GM21717 (cell line): Measurements from ENCODE around the gene OGDH.
"Not testable (repeated sequence)": the region's sequence is repeated elsewhere in the genome, so short reads cannot be mapped to it uniquely, and the experiment has no call there.

ENCODE experiments used
- ATAC-seq: cut with Tn5 transposase; IDR thresholded peaks from one replicate; pipeline ENCODE4 v1.9.1; 2021; ENCODE audit warnings: mild to moderate bottlenecking, moderate library complexity; ENCODE audit not compliant: unreplicated experiment

Gene OGDH

DNA sequence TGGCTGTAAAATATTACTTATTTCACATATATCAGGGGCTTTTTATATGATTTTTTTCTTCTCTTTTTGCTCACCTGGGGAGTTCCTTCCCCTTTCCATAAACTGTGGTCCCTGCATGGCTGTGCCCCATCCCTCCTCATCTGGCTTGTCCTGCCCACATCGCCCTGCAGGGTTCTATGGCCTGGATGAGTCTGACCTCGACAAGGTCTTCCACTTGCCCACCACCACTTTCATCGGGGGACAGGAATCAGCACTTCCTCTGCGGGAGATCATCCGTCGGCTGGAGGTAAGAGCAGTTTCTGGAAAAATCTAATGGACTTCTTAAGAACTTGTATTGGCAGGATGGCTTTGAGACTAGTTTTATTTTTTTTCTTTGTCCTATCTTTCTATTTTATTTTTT is 60.1 kb downstream of the OGDH start:
- ATAC-seq, result no peak

DNA sequence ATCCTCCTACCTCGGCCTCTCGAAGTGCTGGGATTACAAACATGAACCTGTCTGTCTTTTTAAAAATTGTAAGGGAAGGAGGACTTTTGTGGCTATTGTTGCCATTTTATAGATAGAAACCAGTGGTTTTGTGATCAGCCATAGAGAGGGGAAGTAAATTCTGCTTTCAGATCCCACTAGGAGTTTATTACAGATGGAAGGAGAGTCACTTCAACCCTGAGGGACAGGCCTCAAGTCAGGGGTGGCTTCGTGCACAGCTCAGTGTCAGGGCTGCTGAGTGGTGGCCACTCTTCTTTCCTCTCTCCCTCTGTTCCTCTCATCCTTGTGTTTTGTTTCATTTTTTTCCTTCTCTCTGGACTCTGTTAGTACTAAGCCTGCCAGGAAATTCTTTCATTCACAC is 60.8 kb downstream of the OGDH start:
- no peak for ATAC-seq

DNA sequence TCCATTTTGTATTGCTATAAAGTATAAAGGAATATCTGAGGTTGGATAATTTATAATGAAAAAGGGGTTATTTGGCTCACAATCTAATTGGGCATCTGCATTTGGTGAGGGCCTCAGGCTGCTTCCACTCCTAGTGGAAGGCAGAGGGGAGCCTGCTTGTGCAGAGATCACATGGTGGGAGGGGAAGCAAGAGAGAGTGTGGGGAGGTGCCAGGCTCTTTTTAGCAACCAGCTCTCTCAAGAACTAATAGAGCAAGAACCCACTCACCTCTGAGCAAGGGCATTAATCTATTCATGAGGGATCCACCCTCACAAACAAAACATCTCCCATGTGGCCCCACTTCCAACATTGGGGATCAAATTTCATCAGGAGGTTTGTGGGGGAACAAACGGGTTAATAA is 64.6 kb downstream of the OGDH start:
- no peak for ATAC-seq

DNA sequence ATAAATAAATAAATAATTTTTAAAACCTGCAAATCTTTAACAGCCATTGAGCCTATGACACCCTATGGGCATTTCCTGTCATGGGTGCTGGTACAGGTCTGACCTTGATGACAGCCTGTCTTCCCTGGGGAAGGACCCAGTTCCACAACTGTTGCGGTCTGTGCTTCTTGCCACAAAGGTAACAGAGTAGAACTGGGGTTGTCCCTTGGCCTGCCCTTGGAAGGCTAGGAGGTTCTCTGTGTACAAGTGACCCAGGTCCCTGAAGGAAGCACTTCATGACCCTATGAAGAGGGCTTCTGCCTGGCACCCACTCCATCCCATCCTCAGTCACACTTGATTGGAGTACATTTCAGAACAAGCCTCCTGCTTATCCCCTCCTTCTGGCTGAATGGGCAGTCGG is 66.9 kb downstream of the OGDH start:
- peak; percentile 43 for ATAC-seq

DNA sequence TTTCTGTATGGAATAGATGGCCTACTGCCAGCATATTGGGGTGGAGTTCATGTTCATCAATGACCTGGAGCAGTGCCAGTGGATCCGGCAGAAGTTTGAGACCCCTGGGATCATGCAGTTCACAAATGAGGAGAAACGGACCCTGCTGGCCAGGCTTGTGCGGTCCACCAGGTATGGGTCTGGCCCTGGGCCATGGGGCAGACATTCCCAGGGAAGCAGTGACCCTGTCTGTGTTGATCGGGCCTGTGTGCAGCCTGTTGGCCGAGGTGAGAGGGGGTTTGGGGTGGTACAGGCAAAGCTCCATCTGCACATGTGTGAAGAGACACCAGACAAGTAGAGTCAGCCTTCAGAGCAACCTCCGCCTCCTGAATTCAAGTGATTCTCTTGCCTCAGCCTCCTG is 67.3 kb downstream of the OGDH start:
- no peak for ATAC-seq

DNA sequence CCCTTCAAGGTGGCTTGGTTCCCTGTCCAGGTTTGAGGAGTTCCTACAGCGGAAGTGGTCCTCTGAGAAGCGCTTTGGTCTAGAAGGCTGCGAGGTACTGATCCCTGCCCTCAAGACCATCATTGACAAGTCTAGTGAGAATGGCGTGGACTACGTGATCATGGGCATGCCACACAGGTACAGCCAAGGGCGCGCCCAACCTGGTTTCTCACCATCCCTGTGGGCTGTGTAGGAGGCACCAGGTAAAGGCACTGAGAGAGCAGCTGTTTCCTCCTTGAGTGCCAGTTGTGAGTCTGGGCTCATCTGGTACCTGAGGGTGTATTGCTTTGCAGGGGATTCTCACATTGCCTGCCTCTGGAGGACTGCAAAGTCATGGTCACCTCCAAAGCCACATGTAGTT is 68.0 kb downstream of the OGDH start:
- ATAC-seq, result no peak

DNA sequence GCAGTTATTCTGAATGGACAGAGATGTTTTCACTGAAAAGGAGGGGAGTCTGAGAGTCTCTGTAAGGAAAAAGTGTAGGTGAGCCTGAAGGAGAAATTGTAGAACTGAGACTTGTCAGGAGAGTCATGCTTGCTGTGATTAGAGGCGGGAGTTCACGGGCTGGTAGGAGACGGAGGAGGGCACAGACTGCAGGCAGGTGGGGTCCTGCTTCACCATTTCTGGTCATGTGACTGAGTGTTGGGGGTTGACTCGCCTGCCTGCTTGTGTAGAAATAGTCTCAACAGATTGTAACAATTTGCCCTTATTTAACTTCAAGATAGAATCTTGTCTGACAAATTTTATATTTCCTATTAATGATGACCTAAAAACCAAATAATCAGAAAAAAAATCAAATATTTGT is 70.3 kb downstream of the OGDH start:
- ATAC-seq, result no peak

DNA sequence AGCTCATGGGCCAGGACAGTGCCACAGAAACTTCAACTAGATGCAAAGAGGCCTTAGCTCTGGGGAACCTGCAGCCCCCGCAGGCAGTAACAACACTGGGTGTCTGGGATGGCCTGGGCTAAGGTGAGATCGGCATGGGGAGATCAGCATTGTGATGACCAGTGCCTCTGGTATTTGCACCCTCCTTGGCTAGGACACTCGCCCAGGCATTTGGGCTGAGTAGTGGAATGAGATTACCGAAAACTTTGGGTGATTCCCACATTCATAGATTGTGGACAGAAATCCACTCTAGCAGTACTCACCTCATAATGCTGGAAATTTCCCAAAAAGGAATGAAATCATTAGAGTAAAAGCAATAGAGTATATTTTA is 71.7 kb downstream of the OGDH start:
- no peak for ATAC-seq

DNA sequence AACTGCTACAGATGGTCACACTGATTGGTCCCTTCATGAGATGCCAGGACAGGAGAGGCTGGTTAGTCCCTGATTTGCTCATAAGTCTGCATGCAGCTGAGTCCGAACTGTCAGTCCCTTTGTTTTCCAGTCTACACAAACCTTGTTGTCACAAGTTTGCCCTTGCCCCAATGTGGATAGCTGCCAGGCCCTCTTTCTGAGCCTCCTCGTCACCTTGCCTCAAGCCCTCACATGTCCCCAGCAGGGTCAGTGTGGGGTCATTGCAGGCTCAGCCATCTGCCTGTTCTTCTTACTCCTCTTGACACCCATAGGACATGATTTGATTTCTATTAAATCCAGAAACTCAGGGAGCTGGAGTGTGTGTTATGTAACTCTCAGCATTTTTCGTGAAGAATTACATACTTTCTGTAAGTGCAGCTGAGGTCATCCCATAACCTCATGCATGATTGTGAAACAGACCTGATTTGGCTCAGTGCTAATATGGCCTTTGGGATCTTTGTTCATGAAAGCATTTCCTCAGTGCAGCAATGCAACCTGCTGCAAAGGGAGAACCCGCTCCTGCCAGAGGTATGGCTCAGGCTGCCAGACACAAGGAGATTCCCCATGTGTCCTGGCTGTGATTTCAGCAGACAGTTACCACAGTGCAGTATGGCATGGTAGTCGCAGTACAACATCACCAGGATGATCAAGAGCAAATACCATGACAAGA is 72.2 kb downstream of the OGDH start:
- ATAC-seq, result no peak

DNA sequence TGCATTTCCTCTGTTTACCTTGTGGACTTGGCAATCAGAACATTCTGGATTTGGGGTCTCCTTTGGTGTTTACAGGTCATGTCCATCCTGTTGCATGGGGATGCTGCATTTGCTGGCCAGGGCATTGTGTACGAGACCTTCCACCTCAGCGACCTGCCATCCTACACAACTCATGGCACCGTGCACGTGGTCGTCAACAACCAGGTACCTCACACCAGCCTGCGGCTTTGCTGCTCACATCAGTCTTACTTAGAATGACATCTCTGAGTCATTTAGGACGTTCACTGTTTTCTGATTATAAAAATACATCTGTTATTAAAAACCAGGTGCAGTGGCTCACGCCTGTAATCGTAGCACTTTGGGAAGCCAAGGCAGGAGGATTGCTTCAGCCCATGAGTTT is 75.2 kb downstream of the OGDH start:
- ATAC-seq, result no peak

DNA sequence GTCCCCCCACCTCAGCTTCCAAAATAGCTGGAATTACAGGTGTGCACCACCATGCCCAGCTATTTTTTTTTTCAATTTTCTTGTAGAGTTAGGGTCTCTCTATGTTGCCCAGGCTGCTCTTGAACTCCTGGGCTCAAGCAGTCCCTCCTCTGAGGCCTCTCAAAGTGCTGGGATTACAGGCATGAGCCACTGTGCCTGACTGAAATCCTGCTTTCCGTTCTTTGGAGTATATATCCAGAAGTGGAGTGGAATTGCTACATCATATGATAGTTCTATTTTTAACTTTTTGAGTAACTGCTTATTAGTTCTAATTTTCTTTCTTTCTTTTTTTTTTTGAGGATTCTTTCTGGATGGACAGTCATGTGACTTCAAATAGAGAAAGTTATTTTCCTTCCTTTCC is 79.3 kb downstream of the OGDH start:
- no peak for ATAC-seq

DNA sequence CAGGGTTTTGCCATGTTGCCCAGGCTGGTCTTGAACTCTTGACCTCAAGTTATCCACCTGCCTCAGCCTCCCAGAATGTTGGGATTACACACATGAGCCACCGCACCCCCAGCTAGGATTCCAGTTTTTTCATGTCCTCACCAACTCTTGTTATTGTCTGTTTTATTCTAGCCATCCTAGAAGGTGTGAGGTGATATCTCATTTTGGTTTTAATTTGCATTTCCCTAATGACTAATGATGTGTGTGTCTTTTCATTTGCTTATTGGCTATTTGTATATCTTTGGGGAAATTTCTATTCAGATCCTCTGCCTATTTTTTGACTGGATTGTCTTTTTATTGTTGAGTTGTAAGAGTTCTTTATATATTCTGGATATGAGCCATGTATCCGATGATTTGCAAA is 83.0 kb downstream of the OGDH start:
- no peak for ATAC-seq

DNA sequence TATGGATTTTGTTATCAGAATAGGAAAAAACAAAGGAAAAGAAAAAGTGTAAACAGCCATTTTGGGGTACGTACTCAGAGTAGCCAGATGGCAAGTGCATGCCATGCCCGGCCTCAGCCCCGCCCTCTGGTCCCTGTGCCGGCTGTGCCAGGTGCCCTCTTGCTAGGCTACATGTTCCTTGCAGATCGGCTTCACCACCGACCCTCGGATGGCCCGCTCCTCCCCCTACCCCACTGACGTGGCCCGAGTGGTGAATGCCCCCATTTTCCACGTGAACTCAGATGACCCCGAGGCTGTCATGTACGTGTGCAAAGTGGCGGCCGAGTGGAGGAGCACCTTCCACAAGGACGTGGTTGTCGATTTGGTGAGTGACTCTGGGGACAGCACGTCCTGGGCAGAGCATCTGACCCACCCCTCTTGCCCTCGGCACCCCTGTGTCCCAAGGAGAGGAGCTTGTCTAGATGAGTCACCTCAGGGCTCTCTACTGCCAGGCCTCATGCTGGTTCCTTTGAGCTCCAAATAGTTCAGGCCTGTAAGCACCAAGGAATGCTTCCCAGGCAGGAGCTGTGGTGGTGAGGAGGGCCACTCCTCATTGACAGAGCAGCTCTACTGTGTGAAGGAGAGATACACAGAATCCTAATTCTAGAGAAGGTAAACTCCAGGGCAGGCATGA is 87.3 kb downstream of the OGDH start:
- no peak for ATAC-seq

DNA sequence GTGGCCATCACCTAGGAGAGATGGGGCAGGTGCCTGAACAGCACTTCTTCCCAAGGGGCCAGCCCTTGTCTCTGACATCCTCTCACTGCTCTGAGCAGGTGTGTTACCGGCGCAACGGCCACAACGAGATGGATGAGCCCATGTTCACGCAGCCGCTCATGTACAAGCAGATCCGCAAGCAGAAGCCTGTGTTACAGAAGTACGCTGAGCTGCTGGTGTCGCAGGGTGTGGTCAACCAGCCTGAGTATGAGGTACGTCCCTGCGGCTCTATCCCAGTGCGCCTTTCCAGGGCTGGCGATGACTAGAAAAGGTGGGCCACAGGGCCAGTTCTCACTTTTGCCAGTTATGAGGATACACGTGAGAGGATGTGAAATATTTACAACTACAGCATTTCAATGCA is 87.9 kb downstream of the OGDH start:
- no peak for ATAC-seq

DNA sequence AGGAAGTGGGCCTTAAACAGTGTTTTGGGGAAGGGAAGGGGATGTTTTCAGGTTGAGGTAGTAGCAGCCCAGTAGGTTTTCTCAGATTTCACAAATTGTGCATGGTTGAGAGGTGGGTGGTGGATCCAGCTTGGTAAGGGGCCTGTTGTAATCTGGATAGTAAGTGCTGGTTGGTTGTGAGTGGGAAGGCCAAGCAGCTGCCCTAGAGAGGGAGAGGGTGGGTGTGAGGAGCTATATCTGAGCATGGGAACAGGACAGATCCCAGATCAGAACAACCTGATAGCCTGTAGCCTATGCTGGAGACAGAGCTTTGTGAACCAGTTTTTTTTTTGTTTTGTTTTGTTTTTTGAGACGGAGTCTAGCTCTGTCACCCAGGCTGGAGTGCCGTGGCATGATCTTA is 88.3 kb downstream of the OGDH start:
- ATAC-seq, result no peak

DNA sequence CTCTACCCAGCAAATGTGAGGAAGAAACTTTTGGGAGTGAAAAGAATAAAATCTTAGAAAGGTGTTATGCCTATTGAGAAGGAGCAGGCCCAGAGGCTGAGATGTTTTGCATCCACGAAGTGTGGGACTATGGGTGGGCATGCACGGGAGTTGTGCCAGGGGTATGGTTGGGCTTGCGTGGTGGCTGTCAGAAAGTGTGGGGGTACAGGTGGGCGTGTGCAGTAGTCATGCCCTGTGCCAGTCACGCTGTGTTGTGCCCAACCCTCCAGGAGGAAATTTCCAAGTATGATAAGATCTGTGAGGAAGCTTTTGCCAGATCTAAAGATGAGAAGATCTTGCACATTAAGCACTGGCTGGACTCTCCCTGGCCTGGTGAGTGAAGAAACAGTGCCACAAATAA is 89.3 kb downstream of the OGDH start:
- no peak for ATAC-seq

DNA sequence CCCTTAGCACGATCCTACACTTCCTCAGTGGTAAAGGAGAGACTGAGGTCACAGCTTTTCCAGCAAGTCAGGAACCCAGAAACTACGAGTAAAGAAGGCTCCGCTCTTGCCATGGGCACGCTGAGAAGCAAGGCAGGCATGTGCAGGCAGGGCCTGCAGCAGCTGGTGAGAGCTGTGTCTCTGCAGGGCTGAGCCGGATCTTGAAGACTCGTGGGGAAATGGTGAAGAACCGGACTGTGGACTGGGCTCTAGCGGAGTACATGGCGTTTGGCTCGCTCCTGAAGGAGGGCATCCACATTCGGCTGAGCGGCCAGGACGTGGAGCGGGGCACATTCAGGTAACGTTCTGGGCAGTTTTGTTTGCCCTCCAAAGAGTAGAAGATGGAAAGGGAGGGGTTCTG is 90.3 kb downstream of the OGDH start:
- no peak for ATAC-seq

DNA sequence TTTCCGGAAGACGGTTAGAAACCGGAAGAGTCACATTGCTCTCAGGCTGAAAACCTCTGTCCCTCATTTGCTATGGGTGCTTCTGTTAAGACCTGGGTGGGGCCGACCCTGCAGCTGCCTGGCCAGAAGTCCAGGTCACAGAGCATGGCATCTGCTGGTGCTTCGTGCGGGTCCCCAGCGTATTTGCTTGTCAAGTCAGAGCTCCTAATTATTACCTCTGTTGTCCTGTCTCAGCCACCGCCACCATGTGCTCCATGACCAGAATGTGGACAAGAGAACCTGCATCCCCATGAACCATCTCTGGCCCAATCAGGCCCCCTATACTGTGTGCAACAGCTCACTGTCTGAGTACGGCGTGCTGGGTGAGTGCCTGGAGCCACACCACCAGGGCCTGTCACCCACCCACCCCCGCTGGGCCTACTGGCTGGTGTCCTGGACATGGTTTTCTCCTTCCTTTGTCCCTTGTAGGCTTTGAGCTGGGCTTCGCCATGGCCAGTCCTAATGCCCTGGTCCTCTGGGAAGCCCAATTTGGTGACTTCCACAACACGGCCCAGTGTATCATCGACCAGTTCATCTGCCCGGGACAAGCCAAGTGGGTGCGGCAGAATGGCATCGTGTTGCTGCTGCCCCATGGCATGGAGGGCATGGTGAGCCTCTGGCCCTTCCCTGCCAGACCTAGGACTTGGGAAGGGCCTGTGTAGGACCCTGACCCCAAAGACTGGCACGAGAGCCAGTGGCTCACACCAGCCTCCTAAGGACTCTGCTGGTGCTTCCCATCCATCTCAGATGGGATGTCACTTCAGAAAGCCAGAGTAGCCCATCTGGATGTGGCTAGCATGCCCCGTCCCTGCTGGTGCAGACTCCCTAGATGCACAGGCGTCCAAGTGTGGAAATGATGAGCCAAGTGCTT is 91.0 kb downstream of the OGDH start:
- ATAC-seq, result no peak

DNA sequence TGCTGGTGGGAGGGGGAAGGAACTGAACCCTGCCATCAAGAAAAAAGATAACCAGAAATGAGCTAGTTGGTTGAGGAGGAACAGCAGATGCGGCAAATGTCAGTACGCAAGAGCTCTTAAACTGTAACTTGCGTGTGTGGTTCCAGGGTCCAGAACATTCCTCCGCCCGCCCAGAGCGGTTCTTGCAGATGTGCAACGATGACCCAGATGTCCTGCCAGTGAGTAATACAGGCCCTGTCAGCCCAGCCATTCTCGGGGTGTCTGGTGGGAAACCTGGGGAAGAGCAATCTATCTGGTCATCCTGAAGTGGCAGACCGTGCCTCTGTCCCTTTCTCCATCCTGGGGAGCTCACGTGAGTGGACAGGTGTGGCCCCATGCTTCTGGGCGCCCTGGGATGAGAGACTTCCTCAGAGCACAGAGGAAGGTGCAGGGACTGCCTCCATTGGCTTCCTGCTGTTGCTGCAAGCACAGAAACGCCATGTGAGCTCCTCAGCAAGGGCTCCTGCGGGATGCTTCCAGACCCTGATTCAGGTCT is 91.7 kb downstream of the OGDH start:
- no peak for ATAC-seq

DNA sequence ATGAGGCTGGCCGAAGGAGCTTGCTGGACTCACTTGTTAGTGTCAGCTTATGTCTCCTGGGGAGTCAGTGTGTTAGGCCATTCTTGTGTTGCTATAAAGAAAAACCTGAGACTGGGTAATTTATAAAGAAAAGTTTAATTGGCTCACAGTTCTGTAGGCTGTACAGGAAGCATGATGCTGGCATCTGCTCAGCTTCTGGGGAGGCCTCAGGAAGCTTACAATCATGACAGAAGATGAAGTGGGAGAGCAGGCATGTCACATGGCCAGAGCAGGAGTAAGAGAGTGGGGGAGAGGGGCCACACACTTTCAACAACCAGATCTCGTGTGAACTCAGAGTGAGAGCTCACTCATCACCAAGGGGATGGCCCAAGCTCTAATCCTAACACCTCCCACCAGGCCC is 93.2 kb downstream of the OGDH start:
- ATAC-seq, result not testable (repeated sequence)

DNA sequence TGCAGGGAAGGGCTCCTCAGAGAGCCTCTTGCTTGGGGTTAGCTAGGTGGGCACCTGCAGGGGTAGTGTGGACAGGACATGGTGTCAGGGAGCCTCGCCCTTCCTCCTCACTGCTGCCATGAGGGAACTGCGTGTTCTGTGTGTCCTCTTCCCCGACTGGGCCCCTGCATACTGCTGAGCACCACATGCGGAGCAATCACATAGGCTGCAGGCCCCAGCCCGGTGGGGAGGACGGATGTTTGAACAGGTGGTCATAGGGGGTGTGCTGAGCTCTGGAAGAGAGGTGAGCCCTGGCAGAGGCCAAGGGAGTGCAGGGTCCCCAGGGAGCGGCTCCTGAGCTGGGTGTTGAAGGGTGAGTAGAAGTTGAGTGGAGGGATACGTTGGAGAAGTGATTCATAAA is 93.9 kb downstream of the OGDH start:
- no peak for ATAC-seq

DNA sequence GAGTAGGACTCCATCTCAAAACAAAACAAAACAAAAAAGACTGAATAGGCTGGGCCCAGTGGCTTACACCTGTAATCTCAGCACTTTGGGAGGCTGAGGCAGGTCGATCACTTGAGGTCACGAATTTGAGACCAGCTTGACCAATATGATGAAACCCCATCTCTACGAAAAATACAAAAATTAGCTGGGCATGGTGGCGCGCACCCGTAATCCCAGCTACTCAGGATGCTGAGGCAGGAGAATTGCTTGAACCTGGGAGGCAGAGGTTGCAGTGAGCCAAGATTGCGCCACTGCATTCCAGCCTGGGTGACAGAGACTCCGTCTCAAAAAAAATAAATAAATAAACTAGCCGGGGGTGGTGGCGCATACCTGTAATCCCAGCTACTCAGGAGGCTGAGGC is 97.0 kb downstream of the OGDH start:
- not testable (repeated sequence) for ATAC-seq
